AG04450 (cell line): ENCODE data around the gene CSN3. TPM values are rescaled to one million over a fixed set of nuclear protein-coding genes. Genes with fewer than 3 reads are reported as not detected.
"Not testable (repeated sequence)": the region's sequence is repeated elsewhere in the genome, so short reads cannot be mapped to it uniquely, and the experiment has no call there.

Experiments
- CTCF ChIA-PET: fragments of 300-600, 350-600 bp; formaldehyde crosslinking; extraction: SDS; loops from one replicate; lab custom pipeline; 2022; ENCODE audit warnings: antibody characterized with exemption, inconsistent platforms; lab: Charles Lee
- POLR2A ChIA-PET: fragments of 350-600 bp; formaldehyde crosslinking; extraction: SDS; loops from one replicate; lab custom pipeline; 2021; ENCODE audit warnings: antibody characterized with exemption, inconsistent platforms; lab: Yijun Ruan, JAX
- DNase-seq: peaks from one replicate; pipeline ENCODE4 v3.0.0-alpha.2; 2011; ENCODE audit warnings: low read depth, low spot score
- H3K27ac ChIP-seq: one replicate; pipeline ENCODE4 v1.5.1; 2012; ENCODE audit warnings: low read depth, low read length, control low read depth
- H3K27me3 ChIP-seq: one replicate; pipeline ENCODE4 v1.6.0; 2012; ENCODE audit warnings: low read length; ENCODE audit not compliant: control insufficient read depth, insufficient read depth
- H3K4me3 ChIP-seq: 2 replicates; pipeline ENCODE4 v1.5.1; 2011; ENCODE audit warnings: mild to moderate bottlenecking, low read depth, low read length, control low read depth
- H3K9me3 ChIP-seq: 2 replicates; pipeline ENCODE4 v1.5.1; 2012; ENCODE audit warnings: low read length; ENCODE audit not compliant: control insufficient read depth, insufficient read depth
- CTCF ChIP-seq: IDR thresholded peaks from 2 replicates; pipeline ENCODE4 v1.5.1; 2011; ENCODE audit warnings: low read depth, low read length, control low read depth, inconsistent platforms
- polyA plus RNA-seq: library from polyadenylated mRNA; depleted of rRNA; stranded (reverse); fragments of >200 nt; gene quantifications from 2 replicates; pipeline ENCODE4 v1.2.3, GENCODE V29; 2011

CSN3 gene
- polyA plus RNA-seq, 1 experiment = not detected

GRCh38 chr4:70203601-70204000, 38.8 kb upstream of the CSN3 start:
- no peak overlapping the region for H3K4me3 ChIP-seq
- H3K27ac ChIP-seq = no peak overlapping the region
- ChIA-PET CTCF (interaction anchor here (2.4 kb wide), 1 partner anchor 20 kb away, joined by 8 read pairs; no protein-coding TSS in a partner anchor), POLR2A (no interaction called here)
- H3K27me3 ChIP-seq = no peaks in the 10 kb centered on the region
- no peak for DNase-seq
- no peak for TF ChIP-seq CTCF
- H3K9me3 ChIP-seq = no peaks in the 10 kb centered on the region

GRCh38 chr4:70212752-70213151, 29.6 kb upstream of the CSN3 start:
- H3K27me3 ChIP-seq, H3K27ac ChIP-seq, H3K4me3 ChIP-seq, H3K9me3 ChIP-seq, POLR2A ChIA-PET, DNase-seq, CTCF ChIA-PET: not testable (repeated sequence)

GRCh38 chr4:70216109-70216508, 26.3 kb upstream of the CSN3 start:
- H3K27ac ChIP-seq, H3K4me3 ChIP-seq, POLR2A ChIA-PET, DNase-seq, CTCF ChIA-PET, H3K27me3 ChIP-seq, H3K9me3 ChIP-seq: not testable (repeated sequence)

- CTCF ChIA-PET = not testable (repeated sequence)
These were observed 25.8 kb upstream of the CSN3 start for GRCh38 chr4:70216550-70216949.

GRCh38 chr4:70221389-70221788, 21.0 kb upstream of the CSN3 start:
- H3K4me3 ChIP-seq, POLR2A ChIA-PET, H3K27me3 ChIP-seq, H3K9me3 ChIP-seq, H3K27ac ChIP-seq, DNase-seq, CTCF ChIA-PET: not testable (repeated sequence)

More at GRCh38 chr4:70216550-70216949, 25.8 kb upstream of the CSN3 start:
- H3K27me3 ChIP-seq, DNase-seq, H3K9me3 ChIP-seq, POLR2A ChIA-PET, H3K27ac ChIP-seq, H3K4me3 ChIP-seq: not testable (repeated sequence)

GRCh38 chr4:70221818-70222217, 20.6 kb upstream of the CSN3 start:
- H3K4me3 ChIP-seq, H3K27ac ChIP-seq, POLR2A ChIA-PET, DNase-seq, H3K9me3 ChIP-seq, CTCF ChIA-PET, H3K27me3 ChIP-seq: not testable (repeated sequence)

- Histone ChIP-seq H3K27ac (no peak within 1 kb of the TSS), H3K27me3 (no peaks in the 10 kb centered on the region), H3K9me3 (no peaks in the 10 kb centered on the region), H3K4me3 (no peak within 1 kb of the TSS)
- ChIA-PET POLR2A (no interaction called here), CTCF (interaction anchor here (1.3 kb wide), 1 partner anchor 42 kb away, joined by 4 read pairs; no protein-coding TSS in a partner anchor)
- no peak for DNase-seq
- no peak for TF ChIP-seq CTCF
These were observed 16.6 kb upstream of the CSN3 start, which contains the start of gene FDCSP for GRCh38 chr4:70225824-70226223. TSS of gene FDCSP (plus strand) at chr4:70226124. CDS start at chr4:70231195, 5,071 bp downstream.
